K562 (cell line): Measurements from ENCODE around the gene MAPRE2.

Experiments
- CEBPB ChIP-seq: fragments of 450-650 bp; IDR thresholded peaks from 2 replicates; pipeline ENCODE4 v1.6.1; 2016; ENCODE audit warnings: missing genetic modification characterization, missing compliant biosample characterization
- E2F4 ChIP-seq: sonication (generic); formaldehyde crosslinking; IDR thresholded peaks from 2 replicates; pipeline ENCODE4 v1.8.0; 2022; ENCODE audit warnings: mild to moderate bottlenecking, low read depth, missing genetic modification reagents
- FOS ChIP-seq: IDR thresholded peaks from 3 replicates; pipeline ENCODE4 v1.6.1; 2011; ENCODE audit not compliant: insufficient read length; ENCODE audit errors: extremely low read depth
- MAFK ChIP-seq: IDR thresholded peaks from 2 replicates; pipeline ENCODE4 v1.6.1; 2011; ENCODE audit warnings: low read length, improper control_type of control experiment
- POLR2AphosphoS2 ChIP-seq: IDR thresholded peaks from 2 replicates; pipeline ENCODE4 v1.6.1; 2012; ENCODE audit warnings: low read length, improper control_type of control experiment
- RFX5 ChIP-seq: IDR thresholded peaks from 2 replicates; pipeline ENCODE4 v1.6.1; 2011; ENCODE audit warnings: low read depth, mild to moderate bottlenecking, improper control_type of control experiment, low read length
- SRSF3 ChIP-seq: fragments of 200-400 bp; formaldehyde crosslinking; IDR thresholded peaks from 2 replicates; pipeline ENCODE4 v1.6.1; 2016; ENCODE audit warnings: mild to moderate bottlenecking, low read length, moderate library complexity; ENCODE audit not compliant: insufficient read depth
- ZHX1 ChIP-seq: fragments of 150-350 bp; conservative IDR thresholded peaks from 2 replicates; pipeline ENCODE4 v1.6.1; 2014; ENCODE audit warnings: low read length
- ZNF785 ChIP-seq: fragments of 250-450 bp; sonication (Bioruptor Pico); IDR thresholded peaks from 2 replicates; pipeline ENCODE4 v1.4.0; 2020; ENCODE audit warnings: mild to moderate bottlenecking
- TF ChIP-seq, protein P1 (sequence below): fragments of 450-650 bp; formaldehyde crosslinking; IDR thresholded peaks from 2 replicates; pipeline ENCODE4 v1.4.0; 2022; ENCODE audit warnings: missing genetic modification characterization
- TF ChIP-seq, protein P2 (sequence below): fragments of 200-800 bp; sonication (Bioruptor generic); IDR thresholded peaks from 2 replicates; pipeline ENCODE4 v1.6.1; 2017; ENCODE audit warnings: missing genetic modification characterization, missing compliant biosample characterization
- TF ChIP-seq, protein P3 (sequence below), 2 experiments: fragments of 450-650 bp in 1 of 2; sonication (generic) in 1 of 2; formaldehyde crosslinking in 1 of 2; IDR thresholded peaks in 1 of 2; conservative IDR thresholded peaks in 1 of 2; 2 replicates each; pipeline versions ENCODE4 v1.6.1 to v1.8.1; 2016 to 2023; ENCODE audit warnings: mild to moderate bottlenecking in 2 of 2, moderate library complexity in 2 of 2, inconsistent platforms in 1 of 2, missing genetic modification reagents in 1 of 2
- TF ChIP-seq, protein P4 (sequence below), 3 experiments: IDR thresholded peaks in 2 of 3; conservative IDR thresholded peaks in 1 of 3; 2 replicates each; pipeline ENCODE4 v1.5.1; 2011 to 2012; ENCODE audit warnings: low read length in 3 of 3, mild to moderate bottlenecking in 3 of 3, control low read depth in 2 of 3, improper control_type of control experiment in 1 of 3, inconsistent platforms in 1 of 3, low read depth in 1 of 3, mixed read lengths in 1 of 3, moderate library complexity in 1 of 3; ENCODE audit not compliant: insufficient read depth in 2 of 3

DNA sequence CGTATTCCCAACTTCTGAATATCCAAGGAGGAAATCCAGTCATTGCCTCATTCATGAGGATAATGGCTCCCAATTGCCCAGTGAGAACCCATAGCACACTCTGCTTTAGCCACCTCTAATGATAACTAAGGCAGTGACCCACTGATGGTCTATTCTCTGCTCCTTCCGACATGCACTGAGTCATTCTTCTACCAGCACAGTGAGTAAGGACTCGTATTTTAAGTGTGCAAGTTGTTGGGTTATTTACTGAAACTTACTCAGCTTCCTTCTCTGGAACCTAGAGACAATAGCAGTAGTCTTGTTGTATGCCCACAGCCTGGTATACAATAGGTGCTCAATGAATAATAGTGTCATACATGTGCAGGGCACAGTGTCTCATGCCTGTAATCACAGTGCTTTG lies 118.6 kb downstream of the MAPRE2 start:
- TF ChIP-seq CEBPB (no peak), SRSF3 (no peak), E2F4 (CRISPR knock-in tag) (no peak), ZHX1 (no peak), FOS (no peak), POLR2AphosphoS2 (no peak), ZNF785 (CRISPR knock-in tag) (no peak), RFX5 (no peak), MAFK (no peak)
- TF ChIP-seq, protein P1, sequence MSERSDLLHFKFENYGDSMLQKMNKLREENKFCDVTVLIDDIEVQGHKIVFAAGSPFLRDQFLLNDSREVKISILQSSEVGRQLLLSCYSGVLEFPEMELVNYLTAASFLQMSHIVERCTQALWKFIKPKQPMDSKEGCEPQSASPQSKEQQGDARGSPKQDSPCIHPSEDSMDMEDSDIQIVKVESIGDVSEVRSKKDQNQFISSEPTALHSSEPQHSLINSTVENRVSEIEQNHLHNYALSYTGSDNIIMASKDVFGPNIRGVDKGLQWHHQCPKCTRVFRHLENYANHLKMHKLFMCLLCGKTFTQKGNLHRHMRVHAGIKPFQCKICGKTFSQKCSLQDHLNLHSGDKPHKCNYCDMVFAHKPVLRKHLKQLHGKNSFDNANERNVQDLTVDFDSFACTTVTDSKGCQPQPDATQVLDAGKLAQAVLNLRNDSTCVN (CRISPR knock-in tag), result no peak
- TF ChIP-seq, protein P2, sequence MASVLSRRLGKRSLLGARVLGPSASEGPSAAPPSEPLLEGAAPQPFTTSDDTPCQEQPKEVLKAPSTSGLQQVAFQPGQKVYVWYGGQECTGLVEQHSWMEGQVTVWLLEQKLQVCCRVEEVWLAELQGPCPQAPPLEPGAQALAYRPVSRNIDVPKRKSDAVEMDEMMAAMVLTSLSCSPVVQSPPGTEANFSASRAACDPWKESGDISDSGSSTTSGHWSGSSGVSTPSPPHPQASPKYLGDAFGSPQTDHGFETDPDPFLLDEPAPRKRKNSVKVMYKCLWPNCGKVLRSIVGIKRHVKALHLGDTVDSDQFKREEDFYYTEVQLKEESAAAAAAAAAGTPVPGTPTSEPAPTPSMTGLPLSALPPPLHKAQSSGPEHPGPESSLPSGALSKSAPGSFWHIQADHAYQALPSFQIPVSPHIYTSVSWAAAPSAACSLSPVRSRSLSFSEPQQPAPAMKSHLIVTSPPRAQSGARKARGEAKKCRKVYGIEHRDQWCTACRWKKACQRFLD, result no peak
- TF ChIP-seq, protein P3, sequence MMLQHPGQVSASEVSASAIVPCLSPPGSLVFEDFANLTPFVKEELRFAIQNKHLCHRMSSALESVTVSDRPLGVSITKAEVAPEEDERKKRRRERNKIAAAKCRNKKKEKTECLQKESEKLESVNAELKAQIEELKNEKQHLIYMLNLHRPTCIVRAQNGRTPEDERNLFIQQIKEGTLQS (IDR thresholded peaks at IDR 0.05), result no peak
- TF ChIP-seq, protein P3 (CRISPR knock-in tag; conservative IDR thresholded peaks at IDR 0.05), result no peak
- TF ChIP-seq, protein P4, sequence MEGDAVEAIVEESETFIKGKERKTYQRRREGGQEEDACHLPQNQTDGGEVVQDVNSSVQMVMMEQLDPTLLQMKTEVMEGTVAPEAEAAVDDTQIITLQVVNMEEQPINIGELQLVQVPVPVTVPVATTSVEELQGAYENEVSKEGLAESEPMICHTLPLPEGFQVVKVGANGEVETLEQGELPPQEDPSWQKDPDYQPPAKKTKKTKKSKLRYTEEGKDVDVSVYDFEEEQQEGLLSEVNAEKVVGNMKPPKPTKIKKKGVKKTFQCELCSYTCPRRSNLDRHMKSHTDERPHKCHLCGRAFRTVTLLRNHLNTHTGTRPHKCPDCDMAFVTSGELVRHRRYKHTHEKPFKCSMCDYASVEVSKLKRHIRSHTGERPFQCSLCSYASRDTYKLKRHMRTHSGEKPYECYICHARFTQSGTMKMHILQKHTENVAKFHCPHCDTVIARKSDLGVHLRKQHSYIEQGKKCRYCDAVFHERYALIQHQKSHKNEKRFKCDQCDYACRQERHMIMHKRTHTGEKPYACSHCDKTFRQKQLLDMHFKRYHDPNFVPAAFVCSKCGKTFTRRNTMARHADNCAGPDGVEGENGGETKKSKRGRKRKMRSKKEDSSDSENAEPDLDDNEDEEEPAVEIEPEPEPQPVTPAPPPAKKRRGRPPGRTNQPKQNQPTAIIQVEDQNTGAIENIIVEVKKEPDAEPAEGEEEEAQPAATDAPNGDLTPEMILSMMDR (IDR thresholded peaks at IDR 0.05 in 2 of 3, conservative IDR thresholded peaks at IDR 0.05 in 1 of 3; ENCODE audit: insufficient read depth in 2 of 3, low read depth in 1 of 3, low read length in 3 of 3), result no peak
